CD4-positive, CD25-positive, alpha-beta regulatory T cell (primary cell): ENCODE data around the gene ZBTB16. TPM values are rescaled to one million over a fixed set of nuclear protein-coding genes. Genes with fewer than 3 reads are reported as not detected.
A peak's percentile ranks its signal among the peaks of the same experiment; 100 is the strongest.

ENCODE experiments used
- ATAC-seq, 2 donors: fragments of 150-1000 bp; cut with Tn5 transposase; one replicate each; pipeline ENCODE4 v1.10.0; 2021; ENCODE audit warnings: low read depth in 2 of 2, moderate number of reproducible peaks in 2 of 2, moderate library complexity in 1 of 2
- DNase-seq, 3 donors: peaks; one replicate each; pipeline versions ENCODE4 v3.0.0 to v3.0.0-alpha.2; 2012 to 2022; ENCODE audit warnings: mixed read lengths in 1 of 3
- H3K27ac ChIP-seq: one replicate; pipeline ENCODE4 v1.7.0; 2013; ENCODE audit warnings: mild to moderate bottlenecking, low read length; ENCODE audit not compliant: insufficient read depth, poor library complexity, severe bottlenecking
- H3K27me3 ChIP-seq: one replicate; pipeline ENCODE4 v1.7.0; 2013; ENCODE audit warnings: low read length; ENCODE audit not compliant: control insufficient read depth, insufficient read depth
- H3K36me3 ChIP-seq: one replicate; pipeline ENCODE4 v1.7.0; 2013; ENCODE audit warnings: mild to moderate bottlenecking, low read length, moderate library complexity; ENCODE audit not compliant: control insufficient read depth, insufficient read depth
- H3K4me1 ChIP-seq: 2 replicates; pipeline ENCODE4 v1.7.0; 2013; ENCODE audit warnings: mild to moderate bottlenecking, low read length; ENCODE audit not compliant: insufficient read depth, control insufficient read depth, poor library complexity, severe bottlenecking
- H3K4me3 ChIP-seq: one replicate; pipeline ENCODE4 v1.7.0; 2013; ENCODE audit warnings: low read depth, mild to moderate bottlenecking, low read length, moderate library complexity
- H3K9me3 ChIP-seq, 2 experiments: 1 replicate in 1 of 2; 2 replicates in 1 of 2; pipeline ENCODE4 v1.7.0; 2013; ENCODE audit warnings: low read length in 2 of 2, mild to moderate bottlenecking in 1 of 2, moderate library complexity in 1 of 2; ENCODE audit not compliant: control insufficient read depth in 2 of 2
- H3K27ac Mint-ChIP-seq, 3 donors: one replicate each; pipeline ENCODE4 v1.8.0; 2020 to 2022; ENCODE audit warnings: mild to moderate bottlenecking in 3 of 3, mixed read lengths in 3 of 3, moderate library complexity in 2 of 3
- H3K27me3 Mint-ChIP-seq: one replicate; pipeline ENCODE4 v1.8.0; 2022; ENCODE audit warnings: mild to moderate bottlenecking, mixed read lengths
- H3K36me3 Mint-ChIP-seq: one replicate; pipeline ENCODE4 v1.8.0; 2020; ENCODE audit warnings: mixed read lengths
- H3K4me1 Mint-ChIP-seq, 4 donors: one replicate each; pipeline ENCODE4 v1.8.0; 2020 to 2022; ENCODE audit warnings: mixed read lengths in 4 of 4, mild to moderate bottlenecking in 1 of 4
- H3K4me3 Mint-ChIP-seq, 4 donors: one replicate each; pipeline ENCODE4 v1.8.0; 2020 to 2022; ENCODE audit warnings: mild to moderate bottlenecking in 4 of 4, mixed read lengths in 4 of 4, moderate library complexity in 3 of 4
- H3K9me3 Mint-ChIP-seq, 7 donors: one replicate each; pipeline ENCODE4 v1.8.0; 2020 to 2022; ENCODE audit warnings: mixed read lengths in 7 of 7, mild to moderate bottlenecking in 3 of 7, moderate library complexity in 2 of 7
- polyA plus RNA-seq, 4 donors: library from polyadenylated mRNA; unstranded; fragments of 300-500 nt; fragmentation: Illumina TruSeq; gene quantifications; one replicate each; pipeline ENCODE4 v1.2.3, GENCODE V29; 2021
- total RNA-seq: library from RNA; stranded (reverse); gene quantifications from one replicate; pipeline ENCODE4 v1.2.3, GENCODE V29; 2022

The ZBTB16 gene
- total and polyA plus RNA-seq, 5 donors from 2014 or later: 2.9 to 28.1 (median 8.5) TPM

DNA sequence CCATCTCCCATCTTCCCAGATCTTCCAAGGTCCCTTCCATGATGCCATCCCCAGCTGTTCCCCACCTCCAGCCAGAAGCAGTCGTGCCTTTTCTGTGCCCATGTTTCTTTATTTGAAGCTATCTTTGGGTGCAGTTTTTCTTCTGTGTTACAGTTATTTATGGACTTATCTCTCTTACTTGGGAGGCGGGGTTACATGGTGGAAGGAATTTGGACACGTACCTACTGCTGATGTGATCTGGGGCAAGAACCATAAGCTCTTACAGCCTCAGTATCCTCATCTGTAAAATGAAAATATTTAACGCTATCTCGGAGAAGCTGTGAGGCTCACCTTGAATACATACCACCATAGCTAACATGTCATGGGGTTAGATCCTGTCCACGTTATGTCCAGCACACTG is 98.9 kb downstream of the ZBTB16 start:
- no peak overlapping the region for H3K4me3 ChIP-seq
- H3K4me1 Mint-ChIP-seq: peaks cover 26 to 80% (median 46%) of the 10 kb centered on the region in 4 donors
- DNase-seq (no peak), ATAC-seq (no peak)
- peaks cover 12% of the 10 kb centered on the region for H3K36me3 Mint-ChIP-seq
- peak overlapping the region; percentile 60 to 96 (median 82) for H3K27ac Mint-ChIP-seq
- H3K9me3 Mint-ChIP-seq: peaks cover 0 to 2% (median 0%) of the 10 kb centered on the region in 7 donors
- H3K9me3 ChIP-seq: no peaks in the 10 kb centered on the region
- H3K4me1 ChIP-seq: peaks cover 51% of the 10 kb centered on the region
- peak overlapping the region in 1 of 4 donors; percentile 4 for H3K4me3 Mint-ChIP-seq
- no peaks in the 10 kb centered on the region for H3K27me3 ChIP-seq
- peaks cover 6% of the 10 kb centered on the region for H3K27me3 Mint-ChIP-seq
- H3K36me3 ChIP-seq: no peaks in the 10 kb centered on the region
- H3K27ac ChIP-seq: no peak overlapping the region

DNA sequence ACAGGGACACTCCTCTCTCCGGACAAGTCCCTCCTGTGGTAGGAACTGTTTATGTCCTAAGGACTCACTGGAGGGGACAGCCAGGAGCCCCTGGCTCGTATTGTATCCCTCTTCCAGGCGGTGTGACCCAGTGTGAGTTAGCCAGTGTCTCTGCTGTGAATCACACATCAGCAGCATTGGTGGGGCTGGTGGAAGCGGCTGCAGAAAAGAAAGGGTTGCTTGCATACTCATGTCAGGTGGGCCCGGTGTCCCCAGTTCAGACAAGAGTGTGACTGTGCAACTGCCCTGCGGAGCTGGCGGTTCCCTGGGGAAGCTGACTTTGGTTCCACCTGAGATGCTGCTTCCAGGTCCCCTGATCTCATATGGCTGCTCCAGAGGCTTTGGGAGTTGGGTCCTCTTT is 99.4 kb downstream of the ZBTB16 start:
- Mint-ChIP-seq H3K4me1 (peaks cover 26 to 82% (median 48%) of the 10 kb centered on the region in 4 donors), H3K27me3 (peaks cover 6% of the 10 kb centered on the region), H3K36me3 (peaks cover 12% of the 10 kb centered on the region), H3K4me3 (peak overlapping the region in 3 of 4 donors; percentile 70 to 81 (median 70)), H3K27ac (peak overlapping the region; percentile 94 to 98 (median 96)), H3K9me3 (no peaks in the 10 kb centered on the region)
- no peak for DNase-seq
- no peaks in the 10 kb centered on the region for H3K9me3 ChIP-seq
- no peak overlapping the region for H3K27ac ChIP-seq
- ATAC-seq: no peak
- no peaks in the 10 kb centered on the region for H3K36me3 ChIP-seq
- H3K4me1 ChIP-seq: peaks cover 51% of the 10 kb centered on the region
- H3K4me3 ChIP-seq: no peak overlapping the region
- no peaks in the 10 kb centered on the region for H3K27me3 ChIP-seq

DNA sequence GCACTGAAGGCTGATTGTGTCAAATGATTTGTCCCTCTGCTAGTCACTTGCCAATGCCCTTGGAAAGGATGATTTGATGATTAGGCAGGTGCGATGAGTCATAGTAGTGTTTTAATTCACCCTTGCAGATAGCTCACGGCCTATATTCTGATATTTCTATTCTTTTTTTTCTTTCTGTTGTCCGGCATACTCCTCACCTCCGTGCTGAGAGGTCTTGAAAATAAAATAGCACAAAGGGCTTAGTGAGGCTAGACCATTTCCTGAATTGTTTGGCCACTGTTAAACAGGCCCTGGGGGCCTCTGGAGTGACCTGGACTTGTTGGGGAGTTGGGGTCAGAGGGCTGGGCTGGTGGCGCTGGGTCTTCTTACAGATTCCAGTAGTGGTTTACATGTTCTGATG is 99.8 kb downstream of the ZBTB16 start:
- ATAC-seq (no peak), DNase-seq (peak in 1 of 3 donors; percentile 41)
- H3K27ac Mint-ChIP-seq: peak overlapping the region; percentile 94 to 98 (median 96)
- no peaks in the 10 kb centered on the region for H3K9me3 Mint-ChIP-seq
- H3K4me1 ChIP-seq: peaks cover 51% of the 10 kb centered on the region
- no peaks in the 10 kb centered on the region for H3K9me3 ChIP-seq
- H3K4me3 ChIP-seq: peak overlapping the region; percentile 75
- H3K27me3 ChIP-seq: no peaks in the 10 kb centered on the region
- peak overlapping the region; percentile 68 to 81 (median 70) for H3K4me3 Mint-ChIP-seq
- H3K27me3 Mint-ChIP-seq: peaks cover 6% of the 10 kb centered on the region
- H3K36me3 Mint-ChIP-seq: peaks cover 12% of the 10 kb centered on the region
- peak overlapping the region; percentile 78 for H3K27ac ChIP-seq
- H3K4me1 Mint-ChIP-seq: peaks cover 26 to 86% (median 50%) of the 10 kb centered on the region in 4 donors
- no peaks in the 10 kb centered on the region for H3K36me3 ChIP-seq

DNA sequence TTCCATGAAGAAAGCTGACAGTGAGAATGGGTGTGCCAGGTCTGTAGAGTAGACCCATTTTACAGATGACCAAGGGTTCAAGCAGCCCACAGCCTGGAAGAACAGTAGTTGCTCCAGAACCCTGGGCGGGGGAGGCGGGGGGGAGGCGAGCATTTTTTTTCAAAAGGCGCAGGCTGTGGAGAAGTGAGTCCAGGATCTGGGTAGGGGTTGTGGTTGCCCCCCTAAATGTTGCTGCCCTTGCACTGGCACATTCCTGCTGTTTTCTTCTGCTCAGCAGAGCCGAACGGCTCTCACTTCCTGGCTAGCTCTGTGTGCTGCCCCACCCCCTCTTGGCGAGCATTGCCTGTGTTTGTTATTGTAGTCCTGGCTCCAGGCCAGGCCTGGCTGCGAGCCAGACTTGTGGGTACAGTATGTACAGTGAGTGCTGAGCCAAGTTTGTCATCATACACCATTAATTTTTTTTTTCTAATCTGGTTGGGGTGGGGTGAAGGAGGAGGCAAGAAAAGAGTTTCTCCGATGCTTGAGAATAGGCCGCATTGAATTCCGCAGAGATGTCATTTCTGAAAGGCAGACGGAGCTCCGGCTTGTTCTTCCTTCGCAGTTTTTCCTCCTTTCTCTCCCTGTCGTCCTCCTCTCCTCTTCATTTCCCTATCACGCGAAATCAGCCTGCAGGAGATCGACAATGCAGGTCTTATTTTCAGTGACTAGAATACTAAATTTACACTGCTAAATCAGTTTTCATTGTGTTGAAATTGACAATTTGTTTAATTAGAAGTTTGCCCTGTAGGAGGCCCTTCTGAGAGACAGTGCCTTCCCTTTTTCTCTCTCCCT is 100.5 kb downstream of the ZBTB16 start:
- no peaks in the 10 kb centered on the region for H3K9me3 Mint-ChIP-seq
- peak; percentile 89 to 98 (median 95) for DNase-seq

DNA sequence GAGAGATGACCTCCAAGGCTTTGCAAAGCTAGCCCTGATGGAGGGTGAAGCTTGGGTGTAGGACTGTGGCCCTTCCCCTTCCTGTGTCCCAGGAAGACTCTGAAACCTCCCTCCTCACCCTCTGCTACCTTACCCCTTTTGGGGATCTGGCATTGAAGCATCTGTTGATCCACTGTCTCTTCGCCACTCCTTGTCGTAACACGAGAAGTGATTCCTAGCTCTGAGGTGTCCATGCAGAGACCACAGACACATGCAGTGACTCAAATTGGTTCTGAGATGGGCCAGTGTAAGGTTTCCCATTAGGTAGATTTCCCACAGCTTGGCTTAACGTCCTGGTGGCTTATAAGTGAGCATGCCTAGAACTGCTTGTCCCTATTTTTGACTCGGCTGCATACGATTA is 101.4 kb downstream of the ZBTB16 start:
- Histone ChIP-seq H3K27me3 (no peaks in the 10 kb centered on the region), H3K4me3 (peak overlapping the region; percentile 75), H3K9me3 (no peaks in the 10 kb centered on the region), H3K36me3 (no peaks in the 10 kb centered on the region), H3K4me1 (peaks cover 62% of the 10 kb centered on the region), H3K27ac (peak overlapping the region; percentile 78)
- H3K4me3 Mint-ChIP-seq: peak overlapping the region; percentile 61 to 81 (median 70)
- H3K4me1 Mint-ChIP-seq: peaks cover 26 to 93% (median 61%) of the 10 kb centered on the region in 4 donors
- H3K27ac Mint-ChIP-seq: peak overlapping the region; percentile 94 to 98 (median 96)
- peaks cover 6% of the 10 kb centered on the region for H3K27me3 Mint-ChIP-seq
- H3K9me3 Mint-ChIP-seq: no peaks in the 10 kb centered on the region
- DNase-seq: no peak
- H3K36me3 Mint-ChIP-seq: peaks cover 12% of the 10 kb centered on the region
- no peak for ATAC-seq

More for the DNA sequence above, 100.5 kb downstream of the ZBTB16 start:
- Histone ChIP-seq H3K27me3 (no peaks in the 10 kb centered on the region), H3K27ac (peak overlapping the region; percentile 78), H3K4me1 (peaks cover 53% of the 10 kb centered on the region), H3K4me3 (peak overlapping the region; percentile 75), H3K36me3 (no peaks in the 10 kb centered on the region), H3K9me3 (no peaks in the 10 kb centered on the region)
- Mint-ChIP-seq H3K27me3 (peaks cover 6% of the 10 kb centered on the region), H3K27ac (peak overlapping the region; percentile 94 to 98 (median 96)), H3K4me1 (peaks cover 26 to 89% (median 55%) of the 10 kb centered on the region in 4 donors), H3K4me3 (peak overlapping the region; percentile 68 to 81 (median 70)), H3K36me3 (peaks cover 12% of the 10 kb centered on the region)
- peak; percentile 96 to 98 for ATAC-seq

DNA sequence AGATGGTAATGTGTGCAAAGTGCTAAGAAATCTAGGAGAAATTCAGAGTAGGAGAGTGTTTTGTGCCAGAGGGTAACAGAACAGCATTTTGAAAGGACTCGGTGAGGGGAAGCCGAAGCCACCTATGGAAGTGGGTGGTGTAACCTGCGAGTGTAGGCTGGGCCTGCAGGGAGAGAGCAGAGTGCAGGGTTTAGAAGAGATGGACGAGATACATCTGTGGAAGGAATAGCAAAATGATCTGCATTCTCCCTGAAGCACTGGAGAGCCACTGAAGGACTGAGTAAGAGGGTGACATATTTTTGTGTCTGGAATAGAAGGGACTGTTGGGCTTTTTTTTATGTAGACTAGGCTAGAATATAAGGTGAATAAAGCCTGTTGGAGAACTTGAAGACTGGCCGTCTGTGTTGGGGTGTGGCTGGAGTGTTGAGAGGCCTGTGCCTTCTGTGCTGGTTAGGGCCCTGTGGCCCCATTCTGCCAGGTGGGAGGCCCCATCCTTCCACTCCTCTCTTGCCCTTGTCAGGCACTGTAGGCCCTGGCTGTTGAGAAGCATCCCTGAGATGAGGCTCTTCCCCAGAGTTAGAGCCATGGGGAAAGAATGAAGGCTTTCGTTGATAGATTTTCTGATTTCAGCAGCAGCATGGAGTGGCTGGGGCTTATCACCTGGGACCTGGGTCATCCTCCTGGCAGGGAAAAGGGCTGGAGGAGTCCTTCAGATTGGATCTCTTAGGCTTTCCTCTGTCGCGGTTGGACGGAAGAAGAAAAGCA is 102.2 kb downstream of the ZBTB16 start:
- Mint-ChIP-seq H3K4me3 (peak overlapping the region in 3 of 4 donors; percentile 19 to 81 (median 70)), H3K27ac (peak overlapping the region; percentile 87 to 96 (median 94)), H3K4me1 (peaks cover 27 to 98% (median 68%) of the 10 kb centered on the region in 4 donors), H3K36me3 (peaks cover 12% of the 10 kb centered on the region), H3K27me3 (peaks cover 6% of the 10 kb centered on the region), H3K9me3 (no peaks in the 10 kb centered on the region)
- no peaks in the 10 kb centered on the region for H3K36me3 ChIP-seq
- no peaks in the 10 kb centered on the region for H3K27me3 ChIP-seq
- ATAC-seq (no peak), DNase-seq (no peak)
- peak overlapping the region; percentile 75 for H3K4me3 ChIP-seq
- H3K4me1 ChIP-seq: peaks cover 70% of the 10 kb centered on the region
- H3K27ac ChIP-seq: no peak overlapping the region
- H3K9me3 ChIP-seq: no peaks in the 10 kb centered on the region

DNA sequence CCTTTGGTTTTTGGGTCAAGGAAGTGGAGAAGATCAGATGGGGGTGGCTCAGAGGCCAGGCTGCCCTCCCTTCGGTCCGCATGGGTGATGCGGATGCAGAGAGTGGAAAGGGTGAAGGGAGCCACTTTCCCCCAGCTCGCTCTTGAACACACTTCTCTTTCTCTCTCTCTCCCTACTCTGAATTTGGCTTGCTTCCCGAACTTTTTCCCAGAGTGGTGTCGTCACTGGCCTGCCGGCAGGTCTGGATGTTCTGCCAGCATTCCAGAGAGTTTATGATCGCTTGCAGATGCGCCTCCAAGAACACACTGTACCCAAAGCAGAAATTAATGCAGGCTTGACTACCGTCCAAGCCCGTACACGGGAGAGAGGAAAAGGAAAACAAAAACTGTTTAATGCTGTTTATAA is 103.2 kb downstream of the ZBTB16 start:
- Histone ChIP-seq H3K27me3 (no peaks in the 10 kb centered on the region), H3K27ac (no peak overlapping the region), H3K4me1 (peaks cover 75% of the 10 kb centered on the region), H3K9me3 (no peaks in the 10 kb centered on the region), H3K4me3 (no peak overlapping the region), H3K36me3 (no peaks in the 10 kb centered on the region)
- Mint-ChIP-seq H3K27ac (peak overlapping the region in 2 of 3 donors; percentile 83 to 96), H3K4me3 (peak overlapping the region in 1 of 4 donors; percentile 56), H3K4me1 (peaks cover 34 to 98% (median 72%) of the 10 kb centered on the region in 4 donors), H3K27me3 (peaks cover 6% of the 10 kb centered on the region), H3K9me3 (no peaks in the 10 kb centered on the region), H3K36me3 (peaks cover 8% of the 10 kb centered on the region)
- ATAC-seq: no peak
- no peak for DNase-seq
